ENCODE measurements around the gene FGGY. TPM values are rescaled to one million over a fixed set of nuclear protein-coding genes. Genes with fewer than 3 reads are reported as not detected.
"Not testable (repeated sequence)": the region's sequence is repeated elsewhere in the genome, so short reads cannot be mapped to it uniquely, and the experiment has no call there.

Gene FGGY
- total RNA-seq, 2 experiments from 2014 or later = 6.6 to 9.7 TPM

DNA sequence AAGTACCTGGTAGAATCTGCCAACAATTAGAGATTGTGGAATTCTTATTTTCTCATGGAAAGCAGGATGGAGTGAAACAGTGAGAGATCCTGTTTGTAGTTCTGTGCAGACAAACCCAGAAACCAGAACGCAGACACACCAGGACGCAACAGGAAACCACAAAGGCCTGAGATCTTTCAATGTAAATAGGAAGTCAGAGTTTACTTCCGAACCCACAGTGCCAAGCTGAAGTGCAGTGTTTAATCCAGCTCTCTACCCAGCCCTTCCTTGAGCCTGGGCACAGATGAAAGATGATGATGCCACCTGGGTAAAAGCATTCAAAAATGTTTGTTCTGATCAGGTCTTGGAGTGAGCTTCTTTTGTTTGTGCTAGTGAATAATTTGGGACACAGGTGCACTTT, 273.6 kb downstream of the FGGY start:
- H3K36me3 Mint-ChIP-seq = peaks cover 10% of the 10 kb centered on the region
- peaks cover 6% of the 10 kb centered on the region for H3K9me3 Mint-ChIP-seq
- peaks cover 21% of the 10 kb centered on the region for H3K4me1 Mint-ChIP-seq
- no peak overlapping the region for H3K27ac Mint-ChIP-seq
- peak; percentile 12 for DNase-seq
- no peak overlapping the region for H3K4me3 Mint-ChIP-seq
- H3K27me3 Mint-ChIP-seq = peaks cover 5% of the 10 kb centered on the region

DNA sequence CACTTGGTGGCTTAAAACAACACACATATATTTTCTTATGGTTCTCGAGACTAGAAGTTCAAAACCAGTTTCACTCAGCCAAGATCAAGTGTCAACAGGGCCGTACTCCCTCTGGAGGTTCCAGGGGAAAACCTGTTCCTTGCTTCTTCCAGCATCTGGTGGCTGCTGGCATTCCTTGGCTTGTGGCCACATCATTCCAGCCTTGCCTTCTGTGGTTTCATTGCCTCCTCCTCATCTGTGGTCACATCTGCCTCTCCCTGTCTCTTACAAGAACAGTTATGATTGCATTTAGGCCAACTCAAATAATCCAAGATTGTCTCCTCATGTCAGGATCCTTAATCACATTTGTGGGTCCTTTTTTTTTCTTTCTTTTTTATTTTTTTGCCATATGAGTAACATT, 277.2 kb downstream of the FGGY start:
- Mint-ChIP-seq H3K4me3 (no peak overlapping the region), H3K27ac (no peak overlapping the region), H3K9me3 (peaks cover 6% of the 10 kb centered on the region), H3K36me3 (peaks cover 12% of the 10 kb centered on the region), H3K27me3 (peaks cover 5% of the 10 kb centered on the region), H3K4me1 (peaks cover 18% of the 10 kb centered on the region)
- no peak for DNase-seq

DNA sequence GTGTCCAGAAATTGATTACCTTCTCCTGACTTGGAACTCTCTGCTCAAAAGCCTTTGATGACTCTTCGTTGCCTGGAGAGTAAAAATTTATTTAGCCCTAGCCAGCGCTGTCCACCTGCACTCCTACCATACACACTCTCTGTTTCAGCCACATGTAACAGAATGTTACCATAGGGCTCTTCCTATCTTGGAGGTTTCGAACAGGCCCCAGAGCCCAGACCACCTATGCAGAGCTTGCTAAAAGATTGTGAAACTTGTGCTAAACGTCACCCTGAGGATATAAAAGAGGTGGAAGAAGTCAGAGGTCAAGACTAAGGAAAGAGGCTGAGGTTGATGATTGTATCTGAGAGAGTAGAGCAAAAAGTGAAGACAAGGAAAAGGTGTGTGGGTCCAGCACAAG, 280.9 kb downstream of the FGGY start:
- peaks cover 16% of the 10 kb centered on the region for H3K36me3 Mint-ChIP-seq
- no peaks in the 10 kb centered on the region for H3K4me1 Mint-ChIP-seq
- no peak overlapping the region for H3K27ac Mint-ChIP-seq
- DNase-seq = no peak
- no peaks in the 10 kb centered on the region for H3K27me3 Mint-ChIP-seq
- peaks cover 6% of the 10 kb centered on the region for H3K9me3 Mint-ChIP-seq
- no peak overlapping the region for H3K4me3 Mint-ChIP-seq

DNA sequence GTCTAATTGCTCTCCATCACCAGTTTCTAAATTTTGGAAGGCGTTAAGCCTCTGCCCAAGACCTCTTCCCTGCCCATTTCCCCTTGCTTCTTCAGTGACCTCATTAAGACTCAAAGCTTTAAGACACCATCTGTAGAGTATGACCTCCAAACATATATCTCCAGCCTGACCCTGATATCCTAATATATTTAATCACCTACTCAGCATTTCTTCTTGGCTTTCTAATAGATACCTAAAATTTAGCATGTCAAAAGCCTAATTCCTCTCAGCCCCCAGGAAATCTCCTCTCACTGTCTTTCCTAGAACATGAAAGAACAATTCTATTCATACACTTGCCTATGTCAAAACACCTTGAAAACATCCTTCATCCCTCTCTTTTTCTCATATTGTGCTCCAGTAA, 282.3 kb downstream of the FGGY start:
- no peaks in the 10 kb centered on the region for H3K9me3 Mint-ChIP-seq
- no peak overlapping the region for H3K27ac Mint-ChIP-seq

DNA sequence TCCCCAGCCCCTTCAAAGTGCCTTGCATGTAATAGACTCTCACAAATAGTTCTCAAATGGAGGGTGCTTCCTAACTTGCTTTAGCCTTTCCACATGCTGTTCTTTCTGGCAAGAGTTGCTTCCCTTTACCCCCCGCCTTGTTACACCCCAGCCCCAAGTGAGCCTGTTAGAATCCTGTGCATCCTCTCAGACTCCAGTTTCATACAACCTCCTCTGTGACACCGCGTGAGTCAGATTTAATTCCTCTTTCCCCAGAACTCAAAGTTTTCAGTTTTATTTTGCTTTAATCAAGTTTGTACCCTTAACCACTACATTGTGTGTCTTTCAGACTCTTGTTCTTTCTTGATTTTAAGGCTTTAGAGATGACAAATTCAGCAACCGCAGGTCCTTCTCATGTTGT, 283.4 kb downstream of the FGGY start:
- no peak for DNase-seq
- Mint-ChIP-seq H3K9me3 (no peaks in the 10 kb centered on the region), H3K4me1 (no peaks in the 10 kb centered on the region), H3K27me3 (no peaks in the 10 kb centered on the region), H3K4me3 (no peak overlapping the region), H3K36me3 (peaks cover 11% of the 10 kb centered on the region), H3K27ac (no peak overlapping the region)

More for the DNA sequence above, 282.3 kb downstream of the FGGY start:
- Mint-ChIP-seq H3K36me3 (peaks cover 14% of the 10 kb centered on the region), H3K4me3 (no peak overlapping the region), H3K27me3 (no peaks in the 10 kb centered on the region), H3K4me1 (no peaks in the 10 kb centered on the region)
- no peak for DNase-seq

DNA sequence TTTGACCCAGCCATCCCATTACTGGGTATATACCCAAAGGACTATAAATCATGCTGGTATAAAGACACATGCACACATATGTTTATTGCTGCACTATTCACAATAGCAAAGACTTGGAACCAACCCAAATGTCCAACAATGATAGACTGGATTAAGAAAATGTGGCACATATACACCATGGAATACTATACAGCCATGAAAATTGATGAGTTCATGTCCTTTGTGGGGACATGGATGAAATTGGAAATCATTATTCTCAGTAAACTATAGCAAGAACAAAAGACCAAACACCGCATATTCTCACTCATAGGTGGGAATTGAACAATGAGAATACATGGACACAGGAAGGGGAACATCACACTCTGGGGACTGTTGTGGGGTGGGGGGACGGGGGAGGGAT, 295.5 kb downstream of the FGGY start:
- DNase-seq, H3K36me3 Mint-ChIP-seq, H3K4me3 Mint-ChIP-seq, H3K27me3 Mint-ChIP-seq, H3K27ac Mint-ChIP-seq, H3K4me1 Mint-ChIP-seq: not testable (repeated sequence)
- H3K9me3 Mint-ChIP-seq = peaks cover 14% of the 10 kb centered on the region

DNA sequence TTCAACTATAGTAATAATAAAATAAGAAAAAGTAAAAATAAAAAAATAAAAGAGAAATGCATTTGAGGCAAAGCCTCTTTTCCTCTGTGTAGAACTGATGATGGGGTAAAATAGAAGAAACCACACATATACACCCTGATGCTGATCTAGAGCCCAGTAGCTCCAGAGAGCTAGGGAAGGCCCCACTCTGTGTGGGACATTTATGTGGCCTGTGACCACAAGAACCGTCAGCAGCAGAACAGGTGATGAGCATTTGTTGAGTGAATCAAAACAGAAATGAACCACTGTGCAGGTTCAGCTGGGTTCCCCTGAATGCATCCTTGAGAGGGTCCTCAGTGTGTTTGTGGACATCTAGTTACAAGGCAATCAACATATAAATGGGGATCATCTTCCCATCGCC, 296.0 kb downstream of the FGGY start:
- no peak for DNase-seq
- Mint-ChIP-seq H3K9me3 (peaks cover 14% of the 10 kb centered on the region), H3K4me3 (no peak overlapping the region), H3K27ac (no peak overlapping the region), H3K4me1 (no peaks in the 10 kb centered on the region), H3K27me3 (no peaks in the 10 kb centered on the region), H3K36me3 (no peaks in the 10 kb centered on the region)

DNA sequence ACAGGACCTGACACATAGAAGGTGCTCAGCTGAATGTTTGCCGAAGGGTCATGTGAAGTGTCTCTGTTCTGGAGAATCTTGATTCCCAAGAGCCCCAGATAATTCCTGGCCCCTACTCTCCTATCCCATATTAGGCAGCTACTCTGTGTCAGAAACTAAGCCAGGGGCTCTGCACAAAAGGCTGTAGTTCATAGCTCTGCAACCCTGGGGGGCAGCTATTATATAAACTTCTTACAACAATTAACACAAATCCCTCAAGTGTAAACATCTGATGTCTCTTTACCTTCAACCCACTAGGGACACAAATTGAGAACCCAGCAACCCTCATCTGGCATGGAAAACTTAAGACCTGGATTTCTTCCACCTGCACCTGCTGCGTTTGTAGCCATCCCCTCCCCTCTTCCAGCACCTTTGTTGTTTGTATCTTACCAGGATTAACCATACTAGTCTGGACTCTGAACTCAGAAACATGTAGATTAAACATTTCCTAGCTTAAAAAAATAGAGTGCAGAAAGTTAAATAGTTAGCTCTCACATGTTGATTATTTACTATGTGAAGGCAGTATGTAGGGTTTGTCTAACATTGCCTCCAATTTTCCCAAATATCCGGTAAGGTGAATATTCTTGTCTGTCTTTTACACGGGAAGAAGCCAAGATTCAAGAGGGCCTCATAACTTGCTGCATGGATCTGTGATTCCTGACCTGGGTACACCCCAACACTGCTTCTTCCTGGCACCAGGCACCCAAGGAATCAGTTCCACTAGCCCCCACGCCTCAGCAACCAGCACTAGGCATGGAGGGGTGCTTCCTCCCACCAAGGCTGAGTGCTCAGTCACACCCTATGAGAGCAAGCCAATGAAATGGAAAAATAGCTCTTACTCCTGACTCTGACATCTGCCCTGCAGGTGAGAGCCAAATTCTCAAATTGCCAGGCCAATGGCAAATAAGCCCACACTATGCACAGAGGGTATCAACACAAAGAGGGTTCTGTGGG, 297.2 kb downstream of the FGGY start:
- no peaks in the 10 kb centered on the region for H3K27me3 Mint-ChIP-seq
- no peaks in the 10 kb centered on the region for H3K4me1 Mint-ChIP-seq
- H3K9me3 Mint-ChIP-seq = peaks cover 10% of the 10 kb centered on the region
- no peak for DNase-seq
- no peaks in the 10 kb centered on the region for H3K36me3 Mint-ChIP-seq
- H3K27ac Mint-ChIP-seq = no peak overlapping the region
- no peak overlapping the region for H3K4me3 Mint-ChIP-seq

DNA sequence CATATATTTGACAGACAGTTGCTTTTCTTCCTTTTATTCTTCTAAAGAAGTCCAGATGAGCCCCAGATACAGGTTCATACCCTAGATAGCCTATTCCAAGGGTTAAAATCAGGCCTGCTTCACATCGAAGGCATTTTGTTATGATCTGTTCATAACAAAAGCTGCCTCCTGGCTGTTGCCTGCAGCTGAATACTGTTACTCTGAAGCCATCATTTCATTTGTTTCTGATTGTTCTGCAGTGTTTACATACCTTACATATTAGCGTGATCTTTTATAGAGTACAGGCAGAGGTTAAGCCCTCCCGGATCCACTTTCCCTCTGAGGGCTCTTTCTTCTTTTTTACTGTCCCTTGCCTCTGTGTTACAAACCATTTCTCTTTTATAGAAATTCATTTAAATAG, 298.9 kb downstream of the FGGY start:
- Mint-ChIP-seq H3K4me1 (no peaks in the 10 kb centered on the region), H3K27me3 (no peaks in the 10 kb centered on the region)

DNA sequence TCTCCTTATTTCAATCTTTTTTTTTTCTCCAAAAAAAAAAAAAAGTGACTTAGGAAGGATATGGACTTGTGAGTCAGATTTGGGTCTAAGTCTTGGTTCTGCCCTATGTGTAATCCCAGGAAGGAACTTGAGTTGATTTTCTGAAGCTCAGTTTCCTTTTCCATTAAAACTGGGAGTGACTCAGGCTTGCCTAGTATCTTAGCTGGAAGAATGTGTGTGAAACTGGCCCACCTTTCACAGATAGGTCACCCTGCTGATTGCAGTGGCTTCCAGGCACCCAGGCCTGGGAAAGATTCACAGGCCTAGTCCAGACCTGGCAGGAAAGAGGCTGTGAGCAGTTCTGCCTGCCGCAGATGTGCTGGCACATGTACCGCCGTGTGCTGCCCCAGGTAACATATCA, 299.5 kb downstream of the FGGY start:
- H3K27ac Mint-ChIP-seq = no peak overlapping the region
- H3K4me1 Mint-ChIP-seq = no peaks in the 10 kb centered on the region
- H3K27me3 Mint-ChIP-seq = no peaks in the 10 kb centered on the region
- no peaks in the 10 kb centered on the region for H3K9me3 Mint-ChIP-seq
- no peak for DNase-seq
- H3K36me3 Mint-ChIP-seq = no peaks in the 10 kb centered on the region
- H3K4me3 Mint-ChIP-seq = no peak overlapping the region

More for the DNA sequence above, 298.9 kb downstream of the FGGY start:
- peaks cover 2% of the 10 kb centered on the region for H3K9me3 Mint-ChIP-seq
- no peak for DNase-seq
- no peaks in the 10 kb centered on the region for H3K36me3 Mint-ChIP-seq
- H3K4me3 Mint-ChIP-seq = no peak overlapping the region
- H3K27ac Mint-ChIP-seq = no peak overlapping the region

DNA sequence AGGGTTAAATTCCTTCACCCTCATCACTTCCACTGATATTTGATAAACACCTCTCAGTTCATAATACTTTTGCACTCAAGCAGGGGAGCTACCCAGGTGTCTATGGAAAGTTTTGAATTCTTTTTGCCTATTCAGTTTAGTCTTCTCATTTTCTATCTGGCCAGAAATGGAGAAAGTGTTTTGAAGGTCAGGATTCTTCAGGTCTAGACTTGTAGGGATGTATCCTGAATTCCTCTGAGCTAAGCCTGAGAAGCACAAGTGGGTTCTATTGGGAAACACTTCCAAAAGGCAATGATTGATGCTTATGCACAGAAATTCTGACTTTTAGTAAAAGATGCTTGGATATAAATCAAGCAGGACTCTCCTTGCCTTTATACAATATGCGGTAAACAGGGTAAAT, 300.1 kb downstream of the FGGY start:
- no peak overlapping the region for H3K27ac Mint-ChIP-seq
- H3K27me3 Mint-ChIP-seq = no peaks in the 10 kb centered on the region
- no peaks in the 10 kb centered on the region for H3K9me3 Mint-ChIP-seq
- no peak for DNase-seq
- no peaks in the 10 kb centered on the region for H3K36me3 Mint-ChIP-seq
- H3K4me1 Mint-ChIP-seq = no peaks in the 10 kb centered on the region
- no peak overlapping the region for H3K4me3 Mint-ChIP-seq

DNA sequence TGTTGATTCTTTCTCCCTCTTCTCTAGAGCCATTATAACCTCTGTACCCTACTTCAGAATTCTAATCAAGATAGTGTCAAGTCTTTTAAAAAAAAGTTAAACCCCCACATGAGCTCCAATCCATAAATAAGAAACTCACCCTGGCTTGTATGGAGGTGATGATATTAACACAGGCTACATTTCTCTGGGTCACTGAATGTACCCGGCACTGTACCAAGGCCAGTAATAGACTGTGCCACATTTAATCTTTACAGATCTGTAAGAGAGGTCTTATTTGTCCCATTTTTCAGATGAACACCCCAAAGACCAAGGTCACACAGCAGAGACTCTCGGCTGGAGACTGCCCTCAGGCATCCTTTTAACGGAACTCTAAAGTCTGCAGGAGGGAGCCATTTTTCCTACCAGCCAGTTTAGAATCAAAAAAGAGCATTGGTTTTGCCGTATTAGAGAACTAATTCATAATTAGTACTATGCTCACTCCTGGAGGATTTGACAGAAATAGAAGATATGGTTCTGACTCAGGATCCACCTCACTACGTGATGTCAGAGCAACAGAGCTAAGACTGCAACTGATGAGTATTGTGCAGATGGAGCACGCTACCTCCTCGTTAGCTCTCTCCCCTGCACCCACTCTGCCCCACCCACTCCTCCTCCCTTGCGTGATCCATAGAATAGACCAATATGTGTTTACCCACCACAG, 300.7 kb downstream of the FGGY start:
- H3K4me1 Mint-ChIP-seq = no peaks in the 10 kb centered on the region
- no peak overlapping the region for H3K4me3 Mint-ChIP-seq
- no peak overlapping the region for H3K27ac Mint-ChIP-seq
- DNase-seq = no peak
- H3K36me3 Mint-ChIP-seq = no peaks in the 10 kb centered on the region
- no peaks in the 10 kb centered on the region for H3K9me3 Mint-ChIP-seq
- H3K27me3 Mint-ChIP-seq = no peaks in the 10 kb centered on the region

DNA sequence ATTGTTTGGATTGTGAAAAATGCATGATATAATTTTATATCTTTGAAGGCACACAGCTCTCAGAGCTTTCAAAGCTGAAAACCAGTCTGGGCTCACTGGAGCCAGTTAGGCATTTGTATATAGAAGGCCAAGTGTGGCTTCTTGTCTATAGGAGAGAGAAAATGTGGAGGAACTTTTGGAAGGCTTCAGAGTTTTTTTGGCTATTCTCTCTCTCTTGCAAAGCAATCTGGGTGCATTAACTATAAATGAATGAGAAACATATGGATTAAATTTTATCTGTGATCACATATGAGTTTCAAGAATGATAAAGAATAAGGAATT, 301.2 kb downstream of the FGGY start:
- H3K27ac Mint-ChIP-seq = no peak overlapping the region
- no peaks in the 10 kb centered on the region for H3K9me3 Mint-ChIP-seq
- H3K4me1 Mint-ChIP-seq = no peaks in the 10 kb centered on the region
- H3K36me3 Mint-ChIP-seq = no peaks in the 10 kb centered on the region
- no peak for DNase-seq
- no peak overlapping the region for H3K4me3 Mint-ChIP-seq
- H3K27me3 Mint-ChIP-seq = no peaks in the 10 kb centered on the region

DNA sequence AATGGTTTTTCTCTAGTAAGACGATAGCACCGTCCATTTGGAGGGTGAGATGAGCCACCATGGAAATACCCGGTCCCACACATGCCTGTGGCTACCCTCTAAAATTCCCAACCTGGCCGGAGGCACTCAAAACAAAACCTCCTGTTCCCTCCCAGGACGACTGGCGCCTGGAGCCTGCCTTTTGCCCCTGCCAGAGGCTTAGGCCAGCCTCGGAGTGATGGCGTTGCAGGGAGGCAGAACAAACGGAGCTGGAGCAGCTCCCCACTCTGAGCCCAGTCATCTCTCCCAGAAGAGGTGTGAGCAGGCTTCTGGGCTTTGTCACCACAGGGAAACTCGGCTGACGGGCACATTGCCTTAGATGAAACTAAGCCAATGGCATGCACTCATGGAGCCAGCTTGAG, 304.1 kb downstream of the FGGY start:
- no peaks in the 10 kb centered on the region for H3K4me1 Mint-ChIP-seq
- H3K27me3 Mint-ChIP-seq = no peaks in the 10 kb centered on the region
- no peaks in the 10 kb centered on the region for H3K9me3 Mint-ChIP-seq
- H3K4me3 Mint-ChIP-seq = no peak overlapping the region
- H3K27ac Mint-ChIP-seq = no peak overlapping the region
- H3K36me3 Mint-ChIP-seq = no peaks in the 10 kb centered on the region
- DNase-seq = no peak

DNA sequence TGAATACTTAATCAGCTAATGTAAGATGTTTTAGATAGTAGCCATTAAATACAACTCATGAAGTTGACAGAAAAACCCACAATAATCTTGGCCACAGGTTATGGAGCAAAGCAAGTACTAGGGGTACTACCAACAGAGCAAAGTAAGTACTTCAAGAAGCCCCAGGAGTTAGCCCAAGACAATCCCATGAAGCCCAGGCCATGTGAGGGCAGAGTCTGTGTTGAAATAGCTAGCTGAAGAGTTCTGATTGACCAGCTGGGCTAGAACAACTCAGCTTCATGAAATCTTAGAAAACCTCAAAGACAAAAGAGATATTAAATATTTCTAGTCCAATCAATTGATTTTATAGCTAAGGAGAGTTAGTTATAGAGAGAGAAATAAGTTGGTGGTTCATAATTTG, 304.9 kb downstream of the FGGY start:
- H3K27me3 Mint-ChIP-seq = no peaks in the 10 kb centered on the region
- DNase-seq = no peak
- H3K36me3 Mint-ChIP-seq = no peaks in the 10 kb centered on the region
- H3K4me1 Mint-ChIP-seq = no peaks in the 10 kb centered on the region
- H3K9me3 Mint-ChIP-seq = no peaks in the 10 kb centered on the region
- H3K27ac Mint-ChIP-seq = no peak overlapping the region
- H3K4me3 Mint-ChIP-seq = no peak overlapping the region

DNA sequence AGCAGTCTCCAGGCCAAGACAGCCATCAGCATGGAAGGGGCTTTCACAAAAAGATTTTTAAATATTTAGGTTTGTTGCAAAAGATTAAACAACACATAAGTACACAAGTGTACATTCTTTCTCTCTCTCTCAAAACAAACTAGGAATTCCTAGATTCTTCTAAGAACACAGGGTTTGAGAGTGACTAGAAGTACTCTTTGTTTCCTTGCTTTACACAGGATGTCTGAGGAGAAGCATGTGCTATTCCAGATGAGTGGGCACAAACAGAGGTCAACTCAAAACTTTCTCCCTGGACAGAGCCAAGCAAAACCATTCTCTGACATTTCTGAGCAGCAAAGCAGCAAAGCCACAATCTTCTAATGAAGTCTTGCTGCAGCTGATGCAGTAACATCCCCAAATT, 307.3 kb downstream of the FGGY start:
- DNase-seq = no peak
- Mint-ChIP-seq H3K4me1 (no peaks in the 10 kb centered on the region), H3K27ac (no peak overlapping the region), H3K9me3 (peaks cover 3% of the 10 kb centered on the region), H3K36me3 (peaks cover 17% of the 10 kb centered on the region), H3K4me3 (no peak overlapping the region), H3K27me3 (no peaks in the 10 kb centered on the region)
